GM21526 (cell line): ENCODE data around the gene GADD45A.
A peak's percentile ranks its signal among the peaks of the same experiment; 100 is the strongest.
"Not testable (repeated sequence)": the region's sequence is repeated elsewhere in the genome, so short reads cannot be mapped to it uniquely, and the experiment has no call there.

Source experiments
- ATAC-seq: cut with Tn5 transposase; IDR thresholded peaks from one replicate; pipeline ENCODE4 v1.9.1; 2021; ENCODE audit warnings: moderate library complexity; ENCODE audit not compliant: unreplicated experiment, low FRiP score

Gene GADD45A

GRCh38 chr1:67717876-67718275 lies 32.9 kb downstream of the GADD45A start:
- no peak for ATAC-seq

- no peak for ATAC-seq
These were observed 34.6 kb downstream of the GADD45A start for GRCh38 chr1:67719329-67720196.

- ATAC-seq = no peak
These were observed 36.1 kb downstream of the GADD45A start for GRCh38 chr1:67721112-67721511.

- ATAC-seq = no peak
These were observed 36.8 kb downstream of the GADD45A start for GRCh38 chr1:67721650-67722291.

GRCh38 chr1:67722292-67722944 lies 37.4 kb downstream of the GADD45A start:
- no peak for ATAC-seq

GRCh38 chr1:67723126-67723525 lies 38.1 kb downstream of the GADD45A start:
- no peak for ATAC-seq

- ATAC-seq = peak; percentile 59
These were observed 38.6 kb downstream of the GADD45A start for GRCh38 chr1:67723620-67724019.

- no peak for ATAC-seq
These were observed 40.0 kb downstream of the GADD45A start for GRCh38 chr1:67724928-67725560.

GRCh38 chr1:67726224-67726623 lies 41.2 kb downstream of the GADD45A start:
- ATAC-seq = no peak

GRCh38 chr1:67729872-67730271 lies 44.9 kb downstream of the GADD45A start:
- no peak for ATAC-seq

- not testable (repeated sequence) for ATAC-seq
These were observed 45.3 kb downstream of the GADD45A start for GRCh38 chr1:67730312-67730711.

GRCh38 chr1:67731322-67731721 lies 46.3 kb downstream of the GADD45A start:
- no peak for ATAC-seq

- no peak for ATAC-seq
These were observed 47.8 kb downstream of the GADD45A start for GRCh38 chr1:67732750-67733151.

- ATAC-seq = no peak
These were observed 48.8 kb downstream of the GADD45A start for GRCh38 chr1:67733681-67734322.

GRCh38 chr1:67734323-67734690 lies 49.3 kb downstream of the GADD45A start:
- ATAC-seq = no peak

GRCh38 chr1:67735206-67735605 lies 50.2 kb downstream of the GADD45A start:
- ATAC-seq = no peak

GRCh38 chr1:67735806-67736627 lies 51.0 kb downstream of the GADD45A start:
- peak; percentile 98 for ATAC-seq

GRCh38 chr1:67736750-67737149 lies 51.7 kb downstream of the GADD45A start:
- no peak for ATAC-seq

- ATAC-seq = no peak
These were observed 52.9 kb downstream of the GADD45A start for GRCh38 chr1:67737875-67738274.
